B cell (primary cell): ENCODE data around the gene NGEF. TPM values are rescaled to one million over a fixed set of nuclear protein-coding genes. Genes with fewer than 3 reads are reported as not detected.
A peak's percentile ranks its signal among the peaks of the same experiment; 100 is the strongest.

Experiments used
- ATAC-seq: fragments of 200-7000 bp; cut with Tn5 transposase; one replicate; pipeline ENCODE4 v1.10.0; 2021; ENCODE audit warnings: low read depth, mild to moderate bottlenecking, moderate number of reproducible peaks, moderate library complexity
- CTCF ChIA-PET: fragments of 350-600 bp; sonication (Branson Sonifier 250); formaldehyde crosslinking; loops from one replicate; lab custom pipeline; 2021; ENCODE audit warnings: antibody characterized with exemption, inconsistent platforms; lab: Charles Lee
- POLR2A ChIA-PET: fragments of 350-600 bp; sonication (Branson Sonifier 250); formaldehyde crosslinking; loops from one replicate; lab custom pipeline; 2021; ENCODE audit warnings: antibody characterized with exemption; lab: Charles Lee
- DNase-seq: peaks from one replicate; pipeline ENCODE4 v3.0.0; 2013
- H2AFZ ChIP-seq: 2 replicates; pipeline ENCODE4 v1.6.1; 2012; ENCODE audit warnings: mild to moderate bottlenecking, low read depth, low read length; ENCODE audit not compliant: insufficient read depth, poor library complexity, severe bottlenecking
- H3K27ac ChIP-seq, 2 donors: 1 replicate in 1 of 2; 2 replicates in 1 of 2; pipeline ENCODE4 v1.5.1; 2012 to 2013; ENCODE audit warnings: low read length in 2 of 2, mild to moderate bottlenecking in 2 of 2, moderate library complexity in 1 of 2
- H3K27me3 ChIP-seq, 4 experiments: fragments of 200-600 bp in 1 of 4; sonication (generic) in 1 of 4; replicated peaks in 1 of 4; 1 replicate in 2 of 4; 2 replicates in 2 of 4; pipeline versions ENCODE4 v1.6.1 to v1.7.0; 2013 to 2016; ENCODE audit warnings: low read length in 3 of 4, mild to moderate bottlenecking in 2 of 4, mixed read lengths in 1 of 4, moderate library complexity in 1 of 4; ENCODE audit not compliant: insufficient read depth in 4 of 4, control insufficient read depth in 3 of 4; ENCODE audit errors: control extremely low read depth in 1 of 4
- H3K36me3 ChIP-seq, 2 experiments: replicated peaks in 1 of 2; 1 replicate in 1 of 2; 2 replicates in 1 of 2; pipeline versions ENCODE4 v1.6.1 to v1.7.1; 2013; ENCODE audit warnings: low read length in 1 of 2; ENCODE audit not compliant: insufficient read depth in 2 of 2, control insufficient read depth in 1 of 2; ENCODE audit errors: control extremely low read depth in 1 of 2, extremely low read depth in 1 of 2
- H3K4me1 ChIP-seq, 2 donors: fragments of 200-600 bp in 1 of 2; sonication (generic) in 1 of 2; 1 replicate in 1 of 2; 2 replicates in 1 of 2; pipeline versions ENCODE4 v1.5.1 to v1.6.1; 2013 to 2017; ENCODE audit warnings: low read length in 2 of 2; ENCODE audit not compliant: control insufficient read depth in 2 of 2, insufficient read depth in 2 of 2
- H3K4me2 ChIP-seq: replicated peaks from 2 replicates; pipeline ENCODE3; 2012; ENCODE audit warnings: mild to moderate bottlenecking, low read depth, low read length; ENCODE audit not compliant: poor library complexity, severe bottlenecking
- H3K4me3 ChIP-seq, 5 experiments: fragments of 200-600 bp in 1 of 5; sonication (generic) in 1 of 5; 1 replicate in 3 of 5; 2 replicates in 2 of 5; pipeline versions ENCODE4 v1.5.1 to v1.7.0; 2011 to 2016; ENCODE audit warnings: low read length in 4 of 5, mild to moderate bottlenecking in 4 of 5, low read depth in 2 of 5, control low read depth in 1 of 5, moderate library complexity in 1 of 5; ENCODE audit not compliant: insufficient read depth in 1 of 5; ENCODE audit errors: control extremely low read depth in 1 of 5, extremely low read depth in 1 of 5
- H3K79me2 ChIP-seq: fragments of 200-600 bp; sonication (generic); one replicate; pipeline ENCODE4 v1.6.0; 2016; ENCODE audit warnings: low read length; ENCODE audit not compliant: control insufficient read depth, insufficient read depth
- H3K9ac ChIP-seq: fragments of 200-600 bp; sonication (generic); 2 replicates; pipeline ENCODE4 v1.6.1; 2017; ENCODE audit warnings: mild to moderate bottlenecking, low read length, moderate library complexity
- H3K9me3 ChIP-seq, 3 donors: one replicate each; pipeline versions ENCODE4 v1.6.1 to v1.7.1; 2013; ENCODE audit warnings: low read length in 2 of 3; ENCODE audit not compliant: control insufficient read depth in 2 of 3, insufficient read depth in 1 of 3; ENCODE audit errors: control extremely low read depth in 1 of 3
- H4K20me1 ChIP-seq: 2 replicates; pipeline ENCODE4 v1.6.0; 2012; ENCODE audit warnings: mild to moderate bottlenecking, low read length; ENCODE audit not compliant: insufficient read depth, control insufficient read depth, poor library complexity, severe bottlenecking
- H3K27ac Mint-ChIP-seq: one replicate; pipeline ENCODE4 v1.8.0; 2021; ENCODE audit warnings: mixed read lengths
- H3K27me3 Mint-ChIP-seq: one replicate; pipeline ENCODE4 v1.8.0; 2021; ENCODE audit warnings: mixed read lengths
- H3K4me1 Mint-ChIP-seq: one replicate; pipeline ENCODE4 v1.8.0; 2021; ENCODE audit warnings: mixed read lengths
- H3K4me3 Mint-ChIP-seq: one replicate; pipeline ENCODE4 v1.8.0; 2021; ENCODE audit warnings: mixed read lengths
- H3K9me3 Mint-ChIP-seq: one replicate; pipeline ENCODE4 v1.8.0; 2022; ENCODE audit warnings: mixed read lengths; ENCODE audit not compliant: insufficient read depth
- EZH2 ChIP-seq: IDR thresholded peaks from 2 replicates; pipeline ENCODE4 v1.6.1; 2012; ENCODE audit warnings: borderline replicate concordance, low read depth, mild to moderate bottlenecking, moderate library complexity, low read length; ENCODE audit not compliant: insufficient read depth, poor library complexity, severe bottlenecking
- WGBS: methylation state at CpG from one replicate; pipeline ENCODE4 v1.1.5; 2013; ENCODE audit warnings: missing lambda C conversion rate; ENCODE audit not compliant: insufficient coverage; 5-methylcytosine and 5-hydroxymethylcytosine counted together
- intact Hi-C: fragments of 100-400 bp; cut with micrococcal nuclease; formaldehyde crosslinking; loops from one replicate; pipeline ENCODE4 v1.10.0; 2022
- polyA minus RNA-seq: library from RNA; depleted of rRNA, polyadenylated mRNA; stranded (reverse); fragments of >200 nt; gene quantifications from 2 replicates; pipeline ENCODE4 v1.2.3, GENCODE V29; 2012
- polyA plus RNA-seq: library from polyadenylated mRNA; depleted of rRNA; stranded (reverse); fragments of >200 nt; gene quantifications from 2 replicates; pipeline ENCODE4 v1.2.3, GENCODE V29; 2012
- total RNA-seq, 2 donors: library from RNA; stranded (reverse); fragments of 120-200 nt in 1 of 2; gene quantifications; 1 replicate in 1 of 2; 2 replicates in 1 of 2; pipeline versions ENCODE4 v1.2.3 to v1.2.4, GENCODE V29; 2013 to 2022
- TF ChIP-seq, protein P1 (sequence below): fragments of 200-600 bp; IDR thresholded peaks from one replicate; pipeline ENCODE4 v1.8.0; 2022; ENCODE audit warnings: antibody characterized with exemption, mild to moderate bottlenecking

NGEF gene
- not detected in 2 replicates for total RNA-seq
- 0.19 TPM for total RNA-seq (2013)
- polyA plus RNA-seq = not detected in 2 replicates
- not detected in 2 replicates for polyA minus RNA-seq

GRCh38 chr2:233013027-233013461 is at the start of gene NGEF:
NGEF (minus strand) TSS chr2:233013256; CDS start chr2:232974890, 38,366 bp downstream.
- CTCF ChIA-PET = no interaction called here
- no peak within 1 kb of the TSS for H3K27ac Mint-ChIP-seq
- 92% methylated on average over 12 of the region's 12 CpGs for WGBS

GRCh38 chr2:233062451-233062850 is 49.4 kb upstream of the NGEF start:
- intact Hi-C loops = loop anchor here (5.0 kb wide), 2 partner anchors 270 to 365 kb away; partner anchors contain the start of gene GIGYF2
- Histone ChIP-seq H3K9ac (peak overlapping the region; percentile 97), H3K79me2 (peaks cover 89% of the 10 kb centered on the region), H3K4me3 (peak overlapping the region; percentile 91 to 99 (median 98)), H3K4me2 (peak overlapping the region; percentile 80), H3K27me3 (no peaks in the 10 kb centered on the region), H4K20me1 (peaks cover 63% of the 10 kb centered on the region), H2AFZ (no peak overlapping the region), H3K36me3 (peaks cover 2 to 51% of the 10 kb centered on the region in 2 experiments), H3K9me3 (peaks cover 0 to 3% (median 0%) of the 10 kb centered on the region in 3 donors), H3K4me1 (peaks cover 44 to 73% of the 10 kb centered on the region in 2 donors), H3K27ac (peak overlapping the region; percentile 90 to 95)
- Mint-ChIP-seq H3K9me3 (no peaks in the 10 kb centered on the region), H3K4me3 (peak overlapping the region; percentile 76), H3K27ac (peak overlapping the region; percentile 87), H3K4me1 (peaks cover 62% of the 10 kb centered on the region), H3K27me3 (no peaks in the 10 kb centered on the region)
- DNase-seq (no peak), ATAC-seq (no peak)
- TF ChIP-seq, protein P1, sequence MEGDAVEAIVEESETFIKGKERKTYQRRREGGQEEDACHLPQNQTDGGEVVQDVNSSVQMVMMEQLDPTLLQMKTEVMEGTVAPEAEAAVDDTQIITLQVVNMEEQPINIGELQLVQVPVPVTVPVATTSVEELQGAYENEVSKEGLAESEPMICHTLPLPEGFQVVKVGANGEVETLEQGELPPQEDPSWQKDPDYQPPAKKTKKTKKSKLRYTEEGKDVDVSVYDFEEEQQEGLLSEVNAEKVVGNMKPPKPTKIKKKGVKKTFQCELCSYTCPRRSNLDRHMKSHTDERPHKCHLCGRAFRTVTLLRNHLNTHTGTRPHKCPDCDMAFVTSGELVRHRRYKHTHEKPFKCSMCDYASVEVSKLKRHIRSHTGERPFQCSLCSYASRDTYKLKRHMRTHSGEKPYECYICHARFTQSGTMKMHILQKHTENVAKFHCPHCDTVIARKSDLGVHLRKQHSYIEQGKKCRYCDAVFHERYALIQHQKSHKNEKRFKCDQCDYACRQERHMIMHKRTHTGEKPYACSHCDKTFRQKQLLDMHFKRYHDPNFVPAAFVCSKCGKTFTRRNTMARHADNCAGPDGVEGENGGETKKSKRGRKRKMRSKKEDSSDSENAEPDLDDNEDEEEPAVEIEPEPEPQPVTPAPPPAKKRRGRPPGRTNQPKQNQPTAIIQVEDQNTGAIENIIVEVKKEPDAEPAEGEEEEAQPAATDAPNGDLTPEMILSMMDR = no peak
- no peak for TF ChIP-seq EZH2
- 9% methylated on average over 3 of the region's 4 CpGs for WGBS
- CTCF ChIA-PET = interaction anchor here (3.4 to 5.4 kb wide), 4 partner anchors 14 to 62 kb away, joined by 25 to 70 read pairs (median 36); no protein-coding TSS in a partner anchor
- POLR2A ChIA-PET = interaction anchor here (0.9 to 4.8 kb wide), 5 partner anchors 8 to 61 kb away, joined by 6 to 112 read pairs (median 38); no protein-coding TSS in a partner anchor

More at GRCh38 chr2:233013027-233013461, at the start of gene NGEF:
- Mint-ChIP-seq H3K27me3 (peaks cover 2% of the 10 kb centered on the region), H3K4me1 (peaks cover 10% of the 10 kb centered on the region), H3K9me3 (peaks cover 3% of the 10 kb centered on the region), H3K4me3 (no peak within 1 kb of the TSS)
- Histone ChIP-seq H3K4me2 (no peak within 1 kb of the TSS), H3K9ac (no peak within 1 kb of the TSS), H3K27ac (no peak within 1 kb of the TSS), H3K27me3 (no peaks in the 10 kb centered on the region), H3K4me3 (no peak within 1 kb of the TSS), H3K36me3 (no peaks in the 10 kb centered on the region), H2AFZ (peak within 1 kb of the TSS; percentile 38), H4K20me1 (no peaks in the 10 kb centered on the region), H3K9me3 (no peaks in the 10 kb centered on the region), H3K4me1 (peaks cover 7 to 11% of the 10 kb centered on the region in 2 donors), H3K79me2 (no peaks in the 10 kb centered on the region)
- POLR2A ChIA-PET = no interaction called here
- no peak for DNase-seq
- TF ChIP-seq EZH2 = no peak
- TF ChIP-seq, protein P1 = no peak
- intact Hi-C loops = no loop called here
- no peak for ATAC-seq
